GM21825 (cell line): ENCODE results near the gene TBC1D8B.

Source experiments
- ATAC-seq: cut with Tn5 transposase; IDR thresholded peaks from one replicate; pipeline ENCODE4 v1.9.1; 2021; ENCODE audit warnings: mild to moderate bottlenecking, moderate library complexity; ENCODE audit not compliant: unreplicated experiment

TBC1D8B gene

GRCh38 chrX:106897259-106897658 lies 94.8 kb downstream of the TBC1D8B start:
- no peak for ATAC-seq

- ATAC-seq = peak; percentile 69
These were observed 96.0 kb downstream of the TBC1D8B start for GRCh38 chrX:106898462-106898861.

GRCh38 chrX:106899276-106899675 lies 96.8 kb downstream of the TBC1D8B start:
- no peak for ATAC-seq

- ATAC-seq = no peak
These were observed 97.4 kb downstream of the TBC1D8B start for GRCh38 chrX:106899841-106900240.

- ATAC-seq = no peak
These were observed 98.9 kb downstream of the TBC1D8B start for GRCh38 chrX:106901341-106901740.

- no peak for ATAC-seq
These were observed 99.3 kb downstream of the TBC1D8B start for GRCh38 chrX:106901781-106902219.

GRCh38 chrX:106902684-106903083 lies 100.2 kb downstream of the TBC1D8B start:
- no peak for ATAC-seq

GRCh38 chrX:106903291-106903824 lies 100.9 kb downstream of the TBC1D8B start, which contains the start of gene RIPPLY1:
RIPPLY1 (minus strand) TSS chrX:106903341; CDS start chrX:106903287, 54 bp downstream.
- no peak for ATAC-seq

GRCh38 chrX:106903856-106904528 lies 101.5 kb downstream of the TBC1D8B start:
- ATAC-seq = no peak

- no peak for ATAC-seq
These were observed 102.7 kb downstream of the TBC1D8B start for GRCh38 chrX:106905064-106905708.

- ATAC-seq = no peak
These were observed 103.9 kb downstream of the TBC1D8B start for GRCh38 chrX:106906361-106906760.

GRCh38 chrX:106912864-106913263 lies 110.4 kb downstream of the TBC1D8B start:
- no peak for ATAC-seq

GRCh38 chrX:106917830-106918500 lies 115.5 kb downstream of the TBC1D8B start:
- no peak for ATAC-seq

- no peak for ATAC-seq
These were observed 117.5 kb downstream of the TBC1D8B start, which contains the start of gene CLDN2 for GRCh38 chrX:106919932-106920452. CLDN2 (plus strand) TSS chrX:106920402; CDS start chrX:106928229, 7,827 bp downstream.

- no peak for ATAC-seq
These were observed 119.2 kb downstream of the TBC1D8B start for GRCh38 chrX:106921637-106922036.
